HepG2 (cell line): ENCODE data around the gene ADAMTS4. TPM values are rescaled to one million over a fixed set of nuclear protein-coding genes. Genes with fewer than 3 reads are reported as not detected.

Experiments used
- CHD2 ChIP-seq: IDR thresholded peaks from 2 replicates; pipeline ENCODE4 v1.6.1; 2011; ENCODE audit warnings: low read depth, low read length, improper control_type of control experiment
- DMTF1 ChIP-seq: sonication (generic); formaldehyde crosslinking; IDR thresholded peaks from 2 replicates; pipeline ENCODE4 v1.4.0; 2020; ENCODE audit warnings: mild to moderate bottlenecking, missing genetic modification reagents
- ETV5 ChIP-seq: IDR thresholded peaks from 2 replicates; pipeline ENCODE4 v1.6.1; 2018; ENCODE audit warnings: missing biosample characterization, missing genetic modification reagents, inconsistent platforms, borderline replicate concordance
- IRF9 ChIP-seq: sonication (generic); formaldehyde crosslinking; IDR thresholded peaks from 2 replicates; pipeline ENCODE4 v1.8.0; 2022; ENCODE audit warnings: missing genetic modification reagents, mild to moderate bottlenecking, borderline replicate concordance
- KDM1A ChIP-seq: IDR thresholded peaks from 2 replicates; pipeline ENCODE4 v1.6.1; 2016; ENCODE audit warnings: missing compliant biosample characterization
- MEIS1 ChIP-seq: sonication (generic); formaldehyde crosslinking; IDR thresholded peaks from 2 replicates; pipeline ENCODE4 v1.9.0; 2021; ENCODE audit warnings: mild to moderate bottlenecking, missing genetic modification reagents, moderate library complexity, borderline replicate concordance
- PAF1 ChIP-seq: IDR thresholded peaks from 2 replicates; pipeline ENCODE4 v1.6.1; 2016; ENCODE audit warnings: missing genetic modification reagents, missing compliant biosample characterization
- RAD21 ChIP-seq: fragments of 450-650 bp; formaldehyde crosslinking; IDR thresholded peaks from 2 replicates; pipeline ENCODE4 v1.5.0; 2020; ENCODE audit warnings: mild to moderate bottlenecking
- TEF ChIP-seq: sonication (generic); formaldehyde crosslinking; IDR thresholded peaks from 2 replicates; pipeline ENCODE4 v1.5.0; 2020; ENCODE audit warnings: missing genetic modification reagents
- ZFP91 ChIP-seq: sonication (generic); formaldehyde crosslinking; IDR thresholded peaks from 2 replicates; pipeline ENCODE4 v1.9.0; 2022; ENCODE audit warnings: missing genetic modification reagents, mild to moderate bottlenecking, borderline replicate concordance
- ZFX ChIP-seq: sonication (generic); formaldehyde crosslinking; IDR thresholded peaks from 2 replicates; pipeline ENCODE4 v1.4.0; 2020; ENCODE audit warnings: mild to moderate bottlenecking, low read depth, missing genetic modification reagents, moderate library complexity
- ZNF484 ChIP-seq: sonication (generic); formaldehyde crosslinking; IDR thresholded peaks from 2 replicates; pipeline ENCODE4 v1.5.1; 2020; ENCODE audit warnings: mild to moderate bottlenecking, low read depth, missing genetic modification reagents, borderline replicate concordance
- ZNF691 ChIP-seq: sonication (generic); formaldehyde crosslinking; IDR thresholded peaks from 2 replicates; pipeline ENCODE4 v1.4.0; 2020; ENCODE audit warnings: missing genetic modification reagents, low read depth, mild to moderate bottlenecking, borderline replicate concordance
- ZNF891 ChIP-seq: sonication (generic); formaldehyde crosslinking; IDR thresholded peaks from 2 replicates; pipeline ENCODE4 v1.5.0; 2020; ENCODE audit warnings: mild to moderate bottlenecking, missing genetic modification reagents
- polyA plus RNA-seq, 8 experiments: library from polyadenylated mRNA; depleted of rRNA in 3 of 8; stranded (reverse) in 7 of 8; unstranded in 1 of 8; fragments of >200 nt; fragmentation: Illumina TruSeq in 4 of 8; extraction: Trizol in 4 of 8; gene quantifications; 2 replicates each; pipeline versions ENCODE4 v1.2.1 to v1.2.3, GENCODE V29; 2011 to 2016; ENCODE audit warnings: low read depth in 4 of 8, missing spikeins in 1 of 8, mixed read lengths in 1 of 8; ENCODE audit not compliant: insufficient read depth in 1 of 8
- total RNA-seq, 5 experiments: library from RNA; depleted of rRNA; stranded (reverse); fragments of >200 nt; fragmentation: Illumina TruSeq; extraction: Trizol; gene quantifications; 2 replicates each; pipeline ENCODE4 v1.2.3, GENCODE V29; 2016; ENCODE audit warnings: low read depth in 1 of 5
- TF ChIP-seq, protein P1 (sequence below): sonication (generic); formaldehyde crosslinking; IDR thresholded peaks from 2 replicates; pipeline ENCODE4 v1.5.0; 2020; ENCODE audit warnings: mild to moderate bottlenecking, missing genetic modification reagents, borderline replicate concordance

ADAMTS4 gene
- total and polyA plus RNA-seq, 2 of the 13 experiments (the other 11 are each of a cell fraction or from before 2014, with no cell fraction given) = 0.51 to 1.7 TPM

GRCh38 chr1:161209790-161210409, 11.0 kb upstream of the ADAMTS4 start (continued):
- TF ChIP-seq, protein P1, sequence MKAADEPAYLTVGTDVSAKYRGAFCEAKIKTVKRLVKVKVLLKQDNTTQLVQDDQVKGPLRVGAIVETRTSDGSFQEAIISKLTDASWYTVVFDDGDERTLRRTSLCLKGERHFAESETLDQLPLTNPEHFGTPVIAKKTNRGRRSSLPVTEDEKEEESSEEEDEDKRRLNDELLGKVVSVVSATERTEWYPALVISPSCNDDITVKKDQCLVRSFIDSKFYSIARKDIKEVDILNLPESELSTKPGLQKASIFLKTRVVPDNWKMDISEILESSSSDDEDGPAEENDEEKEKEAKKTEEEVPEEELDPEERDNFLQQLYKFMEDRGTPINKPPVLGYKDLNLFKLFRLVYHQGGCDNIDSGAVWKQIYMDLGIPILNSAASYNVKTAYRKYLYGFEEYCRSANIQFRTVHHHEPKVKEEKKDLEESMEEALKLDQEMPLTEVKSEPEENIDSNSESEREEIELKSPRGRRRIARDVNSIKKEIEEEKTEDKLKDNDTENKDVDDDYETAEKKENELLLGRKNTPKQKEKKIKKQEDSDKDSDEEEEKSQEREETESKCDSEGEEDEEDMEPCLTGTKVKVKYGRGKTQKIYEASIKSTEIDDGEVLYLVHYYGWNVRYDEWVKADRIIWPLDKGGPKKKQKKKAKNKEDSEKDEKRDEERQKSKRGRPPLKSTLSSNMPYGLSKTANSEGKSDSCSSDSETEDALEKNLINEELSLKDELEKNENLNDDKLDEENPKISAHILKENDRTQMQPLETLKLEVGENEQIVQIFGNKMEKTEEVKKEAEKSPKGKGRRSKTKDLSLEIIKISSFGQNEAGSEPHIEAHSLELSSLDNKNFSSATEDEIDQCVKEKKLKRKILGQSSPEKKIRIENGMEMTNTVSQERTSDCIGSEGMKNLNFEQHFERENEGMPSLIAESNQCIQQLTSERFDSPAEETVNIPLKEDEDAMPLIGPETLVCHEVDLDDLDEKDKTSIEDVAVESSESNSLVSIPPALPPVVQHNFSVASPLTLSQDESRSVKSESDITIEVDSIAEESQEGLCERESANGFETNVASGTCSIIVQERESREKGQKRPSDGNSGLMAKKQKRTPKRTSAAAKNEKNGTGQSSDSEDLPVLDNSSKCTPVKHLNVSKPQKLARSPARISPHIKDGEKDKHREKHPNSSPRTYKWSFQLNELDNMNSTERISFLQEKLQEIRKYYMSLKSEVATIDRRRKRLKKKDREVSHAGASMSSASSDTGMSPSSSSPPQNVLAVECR = peak; percentile 32; the same call in 1 of the 2 replicates
- no peak for TF ChIP-seq ZNF891 (CRISPR knock-in tag)
- TF ChIP-seq PAF1 = no peak
- peak; percentile 49; the same call in 1 of the 2 replicates for TF ChIP-seq CHD2
- TF ChIP-seq ZNF691 = peak; percentile 75; the same call in 1 of the 2 replicates
- peak; percentile 27; the same call in 1 of the 2 replicates for TF ChIP-seq ZFP91 (CRISPR knock-in tag)
- TF ChIP-seq KDM1A (CRISPR knock-in tag) = no peak
- peak; percentile 42; the same call in 1 of the 2 replicates for TF ChIP-seq ZFX (CRISPR knock-in tag)
- TF ChIP-seq MEIS1 = no peak
- peak; percentile 95 for TF ChIP-seq RAD21 (CRISPR knock-in tag)
- no peak for TF ChIP-seq IRF9 (CRISPR knock-in tag)
- TF ChIP-seq ETV5 = peak; percentile 58; the same call in 1 of the 2 replicates
- no peak for TF ChIP-seq DMTF1 (CRISPR knock-in tag)
- TF ChIP-seq TEF = no peak
- no peak for TF ChIP-seq ZNF484 (CRISPR knock-in tag)
